GM18907 (cell line): ENCODE results near the gene SLC8A1.

Experiments
- ATAC-seq: cut with Tn5 transposase; IDR thresholded peaks from one replicate; pipeline ENCODE4 v1.9.1; 2021; ENCODE audit warnings: mild to moderate bottlenecking, moderate library complexity; ENCODE audit not compliant: unreplicated experiment

SLC8A1 gene

GRCh38 chr2:40168032-40168431 lies 283.9 kb downstream of the SLC8A1 start:
- no peak for ATAC-seq

GRCh38 chr2:40166006-40166405 lies 285.9 kb downstream of the SLC8A1 start:
- no peak for ATAC-seq

GRCh38 chr2:40165509-40165844 lies 286.4 kb downstream of the SLC8A1 start:
- no peak for ATAC-seq

GRCh38 chr2:40164736-40165508 lies 287.0 kb downstream of the SLC8A1 start:
- no peak for ATAC-seq

GRCh38 chr2:40161986-40162385 lies 289.9 kb downstream of the SLC8A1 start:
- no peak for ATAC-seq

GRCh38 chr2:40160751-40161218 lies 291.1 kb downstream of the SLC8A1 start:
- no peak for ATAC-seq

- no peak for ATAC-seq
Observed at GRCh38 chr2:40159333-40159732, 292.6 kb downstream of the SLC8A1 start.

- ATAC-seq, result no peak
Observed at GRCh38 chr2:40158781-40159180, 293.1 kb downstream of the SLC8A1 start.

- no peak for ATAC-seq
Observed at GRCh38 chr2:40155728-40156127, 296.2 kb downstream of the SLC8A1 start.

- no peak for ATAC-seq
Observed at GRCh38 chr2:40150266-40150665, 301.6 kb downstream of the SLC8A1 start.

- ATAC-seq, result no peak
Observed at GRCh38 chr2:40148334-40148733, 303.6 kb downstream of the SLC8A1 start.

- no peak for ATAC-seq
Observed at GRCh38 chr2:40147360-40147759, 304.5 kb downstream of the SLC8A1 start.

- ATAC-seq, result no peak
Observed at GRCh38 chr2:40144022-40144421, 307.9 kb downstream of the SLC8A1 start.

- no peak for ATAC-seq
Observed at GRCh38 chr2:40138314-40138713, 313.6 kb downstream of the SLC8A1 start.

- ATAC-seq, result no peak
Observed at GRCh38 chr2:40131081-40131704, 320.7 kb downstream of the SLC8A1 start.

- ATAC-seq, result no peak
Observed at GRCh38 chr2:40130251-40130994, 321.5 kb downstream of the SLC8A1 start.

GRCh38 chr2:40129725-40130124 lies 322.2 kb downstream of the SLC8A1 start:
- ATAC-seq, result no peak

GRCh38 chr2:40128796-40129195 lies 323.1 kb downstream of the SLC8A1 start:
- no peak for ATAC-seq

GRCh38 chr2:40127890-40128557 lies 323.9 kb downstream of the SLC8A1 start:
- no peak for ATAC-seq

- ATAC-seq, result no peak
Observed at GRCh38 chr2:40127146-40127545, 324.7 kb downstream of the SLC8A1 start.

- no peak for ATAC-seq
Observed at GRCh38 chr2:40126006-40126405, 325.9 kb downstream of the SLC8A1 start.
